Esophagus squamous epithelium (tissue), 5 donors: ENCODE measurements around the gene ZBED5. TPM values are rescaled to one million over a fixed set of nuclear protein-coding genes. Genes with fewer than 3 reads are reported as not detected.
A peak's percentile ranks its signal among the peaks of the same experiment; 100 is the strongest.

Source experiments
- DNase-seq: peaks from one replicate; lab custom pipeline; 2025; lab: John Stamatoyannopoulos, UW
- H3K27ac ChIP-seq, 4 donors: fragments of 200-600 bp; sonication (generic); one replicate each; pipeline ENCODE4 v1.5.1; 2016 to 2019; ENCODE audit warnings: mild to moderate bottlenecking in 1 of 4
- H3K27me3 ChIP-seq, 4 donors: fragments of 200-600 bp; sonication (generic); 1 replicate in 3 of 4; 2 replicates in 1 of 4; pipeline versions ENCODE4 v1.5.1 to v1.6.0; 2017 to 2021; ENCODE audit warnings: antibody characterized with exemption in 1 of 4
- H3K36me3 ChIP-seq, 3 donors: fragments of 200-600 bp; sonication (generic); one replicate each; pipeline ENCODE4 v1.5.1; 2016 to 2019
- H3K4me1 ChIP-seq, 3 donors: fragments of 200-600 bp; sonication (generic); one replicate each; pipeline ENCODE4 v1.5.1; 2017 to 2019
- H3K4me3 ChIP-seq, 4 donors: fragments of 200-600 bp; sonication (generic); 1 replicate in 3 of 4; 2 replicates in 1 of 4; pipeline ENCODE4 v1.5.1; 2016 to 2019; ENCODE audit warnings: mild to moderate bottlenecking in 2 of 4, moderate library complexity in 1 of 4
- H3K9me3 ChIP-seq, 3 donors: fragments of 200-600 bp; sonication (generic); one replicate each; pipeline ENCODE4 v1.5.1; 2016 to 2019
- CTCF ChIP-seq, 6 experiments: fragments of 450-650 bp in 4 of 6; fragments of 200-600 bp in 2 of 6; sonication (generic) in 2 of 6; IDR thresholded peaks; one replicate each; pipeline ENCODE4 v1.5.1; 2016 to 2019; ENCODE audit warnings: antibody characterized with exemption in 6 of 6, mild to moderate bottlenecking in 4 of 6, moderate library complexity in 4 of 6
- POLR2A ChIP-seq, 4 donors: fragments of 450-650 bp; IDR thresholded peaks; one replicate each; pipeline ENCODE4 v1.6.1; 2017; ENCODE audit warnings: antibody characterized with exemption in 4 of 4, mild to moderate bottlenecking in 4 of 4, moderate library complexity in 3 of 4
- WGBS, 2 donors: methylation state at CpG; one replicate each; pipeline ENCODE4 v1.1.5; 2018; 5-methylcytosine and 5-hydroxymethylcytosine counted together
- intact Hi-C: fragments of 100-400 bp; cut with DNase I; formaldehyde crosslinking; loops from one replicate; pipeline ENCODE4 v1.15.0; 2022
- total RNA-seq, 4 donors: library from RNA; depleted of rRNA; stranded (reverse); fragments of >200 nt; gene quantifications; one replicate each; pipeline ENCODE4 v1.1.0, GENCODE V29; 2016
- donor health status: DM: yes; HTN: yes; CAD: no.

Gene ZBED5
- total RNA-seq, 4 donors from 2014 or later: 13.4 to 39.5 (median 25.0) TPM

DNA sequence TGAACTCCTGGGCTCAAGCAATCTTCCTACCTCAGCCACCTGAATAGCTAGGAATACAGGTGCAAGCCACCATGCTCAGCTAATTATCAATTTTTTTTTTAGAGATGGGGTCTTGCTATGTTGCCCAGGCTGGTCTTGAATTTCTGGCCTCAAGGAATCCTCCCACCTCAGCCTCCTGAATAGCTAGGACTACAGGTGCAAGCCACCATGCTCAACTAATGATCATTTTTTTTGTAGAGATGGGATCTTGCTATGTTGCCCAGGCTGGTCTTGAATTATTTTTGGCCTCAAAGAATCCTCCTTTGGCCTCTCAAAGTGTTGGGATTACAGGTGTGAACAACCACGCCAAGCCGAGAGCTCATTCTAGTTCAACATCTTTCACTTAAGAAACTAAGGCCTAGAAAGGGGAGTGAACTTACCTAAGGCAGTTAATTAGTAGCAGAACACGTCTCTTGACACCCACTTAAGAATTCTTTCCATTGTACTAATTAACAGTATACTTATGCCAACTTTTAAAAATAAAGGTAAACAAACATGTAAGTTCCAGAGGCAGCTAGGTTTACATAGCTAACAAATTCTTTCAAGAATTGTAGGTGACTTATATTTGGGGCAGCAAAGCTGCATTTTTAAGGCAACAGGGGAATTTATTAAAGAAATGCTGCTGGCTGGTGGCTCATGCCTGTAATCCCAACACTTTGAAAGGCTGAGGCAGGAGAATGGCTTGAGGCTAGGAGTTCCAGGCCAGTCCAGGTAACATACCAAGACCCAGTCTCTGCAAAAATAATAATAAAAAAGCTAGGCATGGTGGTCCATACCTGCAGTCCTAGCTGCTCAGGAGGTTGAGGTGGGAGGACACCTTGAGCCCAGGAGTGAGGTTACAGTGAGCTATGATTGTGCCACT is 9.6 kb downstream of the ZBED5 start:
- Histone ChIP-seq H3K4me3 (no peak overlapping the region), H3K4me1 (peaks cover 0 to 16% (median 1%) of the 10 kb centered on the region in 3 donors), H3K9me3 (no peaks in the 10 kb centered on the region), H3K27me3 (no peaks in the 10 kb centered on the region), H3K36me3 (peaks cover 0 to 22% (median 0%) of the 10 kb centered on the region in 3 donors), H3K27ac (no peak overlapping the region)
- WGBS, 2 donors: 79% methylated on average over 3 of the region's 3 CpGs
- TF ChIP-seq CTCF (IDR thresholded peaks at IDR 0.05) (no peak), POLR2A (IDR thresholded peaks at IDR 0.05) (no peak)
- intact Hi-C loops: no loop called here
- no peak for DNase-seq

- TF ChIP-seq CTCF (IDR thresholded peaks at IDR 0.05): no peak
- no peak for TF ChIP-seq POLR2A (IDR thresholded peaks at IDR 0.05)
These were observed 11.2 kb downstream of the ZBED5 start for GRCh38 chr11:10846660-10847059.

GRCh38 chr11:10845589-10845988 is 12.3 kb downstream of the ZBED5 start:
- Histone ChIP-seq H3K27ac (no peak overlapping the region), H3K27me3 (no peaks in the 10 kb centered on the region), H3K4me1 (peaks cover 0 to 35% (median 8%) of the 10 kb centered on the region in 3 donors), H3K4me3 (no peak overlapping the region), H3K9me3 (no peaks in the 10 kb centered on the region), H3K36me3 (no peaks in the 10 kb centered on the region)
- WGBS, 2 donors: 75 to 81% methylated on average over 2 of the region's 2 CpGs
- TF ChIP-seq POLR2A (IDR thresholded peaks at IDR 0.05): no peak
- TF ChIP-seq CTCF (IDR thresholded peaks at IDR 0.05): no peak
- no peak for DNase-seq
- intact Hi-C loops: no loop called here

More at GRCh38 chr11:10846660-10847059, 11.2 kb downstream of the ZBED5 start:
- H3K9me3 ChIP-seq: no peaks in the 10 kb centered on the region
- H3K4me1 ChIP-seq: peaks cover 0 to 28% (median 8%) of the 10 kb centered on the region in 3 donors
- H3K27me3 ChIP-seq: no peaks in the 10 kb centered on the region
- no peak overlapping the region for H3K4me3 ChIP-seq
- no peak overlapping the region for H3K27ac ChIP-seq
- intact Hi-C loops: no loop called here
- no peak for DNase-seq
- H3K36me3 ChIP-seq: peaks cover 0 to 7% (median 0%) of the 10 kb centered on the region in 3 donors

- Histone ChIP-seq H3K27ac (no peak overlapping the region), H3K27me3 (no peaks in the 10 kb centered on the region), H3K4me3 (no peak overlapping the region), H3K36me3 (no peaks in the 10 kb centered on the region), H3K9me3 (no peaks in the 10 kb centered on the region), H3K4me1 (peaks cover 0 to 35% (median 8%) of the 10 kb centered on the region in 3 donors)
- TF ChIP-seq CTCF (IDR thresholded peaks at IDR 0.05) (no peak), POLR2A (IDR thresholded peaks at IDR 0.05) (no peak)
- DNase-seq: no peak
- intact Hi-C loops: no loop called here
These were observed 13.1 kb downstream of the ZBED5 start for GRCh38 chr11:10844796-10845195.

DNA sequence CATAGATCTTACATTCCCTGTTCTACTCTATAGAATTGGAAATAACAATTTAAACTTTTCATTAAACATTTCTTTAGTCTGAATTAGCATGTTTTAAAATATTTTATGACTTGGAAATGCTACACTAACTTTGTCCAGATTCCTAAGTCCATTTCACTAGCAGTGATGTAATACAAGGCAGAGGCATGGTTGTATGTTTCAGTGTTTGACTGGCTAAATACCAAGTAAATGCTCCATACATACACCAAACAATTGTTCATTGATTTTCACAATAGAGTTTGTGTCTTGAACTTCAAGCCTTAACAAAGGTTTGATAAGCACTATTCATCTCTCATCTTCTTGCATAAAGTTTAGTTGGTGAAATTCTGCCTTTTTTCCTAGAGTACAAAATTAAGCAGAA is 13.5 kb downstream of the ZBED5 start:
- no peak overlapping the region for H3K4me3 ChIP-seq

More for the DNA sequence above, 13.5 kb downstream of the ZBED5 start:
- intact Hi-C loops: no loop called here
- TF ChIP-seq CTCF (IDR thresholded peaks at IDR 0.05) (no peak), POLR2A (IDR thresholded peaks at IDR 0.05) (no peak)
- Histone ChIP-seq H3K9me3 (no peaks in the 10 kb centered on the region), H3K27me3 (no peaks in the 10 kb centered on the region), H3K27ac (peak overlapping the region in 2 of 4 donors; percentile 82 to 85), H3K36me3 (no peaks in the 10 kb centered on the region), H3K4me1 (peaks cover 0 to 35% (median 8%) of the 10 kb centered on the region in 3 donors)
- DNase-seq: no peak
